K562 (cell line): ENCODE measurements around the gene TTC39C. TPM values are rescaled to one million over a fixed set of nuclear protein-coding genes. Genes with fewer than 3 reads are reported as not detected.

Experiments used
- ATAC-seq: fragments of 200-7000 bp; cut with Tn5 transposase; 3 replicates; pipeline ENCODE4 v1.9.1; 2020; ENCODE audit warnings: moderate library complexity
- BruUV-seq: library from RNA; stranded (reverse); fragments of 400-500 nt; replicated peaks from 2 replicates; lab custom pipeline; 2021; lab: Mats Ljungman, UMichigan
- CTCF ChIA-PET: fragments of 300-600 bp; formaldehyde crosslinking; extraction: SDS; loops from one replicate; lab custom pipeline; 2021; ENCODE audit warnings: low intra/inter-chr PET ratio; lab: Yijun Ruan, JAX
- POLR2A ChIA-PET: fragments of 300-600, 350-650 bp; sonication (Branson Sonifier 250); formaldehyde crosslinking; extraction: SDS; loops from one replicate; lab custom pipeline; 2021; ENCODE audit warnings: antibody characterized with exemption, inconsistent platforms; lab: Yijun Ruan, JAX
- DNase-seq, 4 experiments: peaks; one replicate each; pipeline versions ENCODE4 v3.0.0 to v3.0.0-alpha.2; 2011 to 2018; ENCODE audit warnings: low spot score in 3 of 4, mixed read lengths in 3 of 4; ENCODE audit errors: extremely low read depth in 1 of 4
- FAIRE-seq: peaks from 2 replicates; lab custom pipeline; 2011; peaks lifted over from hg19 to GRCh38; lab: Jason Lieb, UNC
- H2AFZ ChIP-seq: 2 replicates; pipeline ENCODE4 v1.6.0; 2011; ENCODE audit warnings: low read depth, low read length, control low read depth, inconsistent platforms
- H3K27ac ChIP-seq: fragments of 200-600 bp; 3 replicates; pipeline ENCODE4 v1.8.0; 2011; ENCODE audit warnings: low read depth, mild to moderate bottlenecking, control low read depth, inconsistent platforms, low read length, moderate library complexity, mixed read lengths; ENCODE audit errors: extremely low read depth
- H3K27me3 ChIP-seq, 2 experiments: fragments of 300-600 bp in 1 of 2; 2 replicates in 1 of 2; 3 replicates in 1 of 2; pipeline versions ENCODE4 v1.6.0 to v1.8.0; 2011; ENCODE audit warnings: inconsistent platforms in 2 of 2, low read length in 2 of 2, mild to moderate bottlenecking in 1 of 2, mixed read lengths in 1 of 2, moderate library complexity in 1 of 2; ENCODE audit not compliant: control insufficient read depth in 2 of 2, insufficient read depth in 2 of 2
- H3K36me3 ChIP-seq: fragments of 300-600 bp; 3 replicates; pipeline ENCODE4 v1.8.0; 2011; ENCODE audit warnings: mild to moderate bottlenecking, low read length, inconsistent platforms; ENCODE audit not compliant: control insufficient read depth, insufficient read depth
- H3K4me1 ChIP-seq, 2 experiments: fragments of 200-600 bp in 1 of 2; replicated peaks in 1 of 2; 2 replicates in 1 of 2; 3 replicates in 1 of 2; pipeline versions ENCODE4 v1.5.1 to v1.8.0; 2011; ENCODE audit warnings: inconsistent platforms in 2 of 2, low read length in 2 of 2, mild to moderate bottlenecking in 1 of 2, mixed read lengths in 1 of 2, moderate library complexity in 1 of 2; ENCODE audit not compliant: control insufficient read depth in 2 of 2, insufficient read depth in 2 of 2
- H3K4me2 ChIP-seq: 2 replicates; pipeline ENCODE4 v1.6.1; 2011; ENCODE audit warnings: low read length, control low read depth, inconsistent platforms, mixed read lengths; ENCODE audit not compliant: insufficient read depth
- H3K4me3 ChIP-seq: fragments of 200-600 bp; sonication (generic), shearing (Covaris generic); 2 replicates; pipeline ENCODE4 v1.5.1; 2016; ENCODE audit warnings: control low read depth, inconsistent platforms
- H3K79me2 ChIP-seq: fragments of 200-600 bp; 3 replicates; pipeline ENCODE4 v1.8.0; 2011; ENCODE audit warnings: low read length, inconsistent platforms; ENCODE audit not compliant: control insufficient read depth, insufficient read depth
- H3K9ac ChIP-seq, 2 experiments: 2 replicates each; pipeline versions ENCODE4 v1.6.0 to v1.6.1; 2011; ENCODE audit warnings: low read depth in 2 of 2, low read length in 2 of 2, control low read depth in 1 of 2, inconsistent platforms in 1 of 2, mild to moderate bottlenecking in 1 of 2, mixed read lengths in 1 of 2; ENCODE audit not compliant: insufficient read depth in 1 of 2
- H3K9me1 ChIP-seq: one replicate; pipeline ENCODE4 v1.6.0; 2011; ENCODE audit warnings: inconsistent platforms, mild to moderate bottlenecking, low read length, moderate library complexity; ENCODE audit not compliant: control insufficient read depth, insufficient read depth
- H3K9me3 ChIP-seq: replicated peaks from 2 replicates; pipeline ENCODE4 v1.5.1; 2011; ENCODE audit warnings: low read depth, low read length, inconsistent platforms; ENCODE audit not compliant: control insufficient read depth, insufficient read depth
- H4K20me1 ChIP-seq: replicated peaks from 2 replicates; pipeline ENCODE4 v1.6.1; 2011; ENCODE audit warnings: low read length, inconsistent platforms, mixed read lengths; ENCODE audit not compliant: control insufficient read depth, insufficient read depth
- MAFG ChIP-seq: fragments of 450-650 bp; conservative IDR thresholded peaks from 2 replicates; pipeline ENCODE4 v1.6.1; 2016; ENCODE audit warnings: missing genetic modification characterization, missing compliant biosample characterization
- MEIS2 ChIP-seq: fragments of 450-650 bp; IDR thresholded peaks from 2 replicates; pipeline ENCODE4 v1.6.1; 2014; ENCODE audit warnings: mild to moderate bottlenecking; ENCODE audit not compliant: partially characterized antibody
- PCBP2 ChIP-seq: fragments of 200-400 bp; formaldehyde crosslinking; IDR thresholded peaks from 2 replicates; pipeline ENCODE4 v1.6.1; 2018; ENCODE audit warnings: low read length, low read depth, mild to moderate bottlenecking, moderate library complexity; ENCODE audit not compliant: poor library complexity, severe bottlenecking
- ZNF224 ChIP-seq: sonication (generic); formaldehyde crosslinking; IDR thresholded peaks from 2 replicates; pipeline ENCODE4 v1.8.0; 2022; ENCODE audit warnings: mild to moderate bottlenecking, missing genetic modification reagents
- ZNF316 ChIP-seq: fragments of 450-650 bp; IDR thresholded peaks from 2 replicates; pipeline ENCODE4 v1.6.1; 2016
- WGBS: fragments of 100-300 bp; shearing (Covaris generic); methylation state at CpG from one replicate; pipeline ENCODE4 v1.1.6; 2016; ENCODE audit warnings: low coverage, mixed read lengths; ENCODE audit not compliant: insufficient coverage; ENCODE audit errors: missing lambda C conversion rate; 5-methylcytosine and 5-hydroxymethylcytosine counted together
- in situ Hi-C: fragments of 300-500 bp; cut with MboI; formaldehyde crosslinking; loops from 4 replicates; pipeline ENCODE4 v1.15.0; 2018; ENCODE audit warnings: inconsistent platforms, mixed read lengths
- intact Hi-C: fragments of 100-400 bp; cut with micrococcal nuclease; formaldehyde crosslinking; loops from 2 replicates; pipeline ENCODE4 v1.14.2; 2022
- polyA plus RNA-seq, 8 experiments: library from polyadenylated mRNA; depleted of rRNA in 4 of 8; stranded (reverse) in 5 of 8; unstranded in 3 of 8; fragments of >200 nt; fragmentation: Nextera tagmentation in 2 of 8; fragmentation: Illumina TruSeq in 1 of 8; extraction: Ambion mirVana in 2 of 8; extraction: Trizol in 1 of 8; gene quantifications; 2 replicates each; pipeline versions ENCODE4 v1.2.1 to v1.2.3, GENCODE V29; 2011 to 2014; ENCODE audit warnings: inconsistent platforms in 1 of 8, missing spikeins in 1 of 8
- total RNA-seq, 7 experiments: library from RNA; depleted of rRNA in 6 of 7; stranded (reverse); fragments of >200 nt in 6 of 7; fragmentation: Illumina TruSeq in 2 of 7; extraction: Trizol in 2 of 7; gene quantifications; 2 replicates each; pipeline versions ENCODE4 v1.2.1 to v1.2.3, GENCODE V29; 2011 to 2021; ENCODE audit warnings: low replicate concordance in 1 of 7

TTC39C gene
- total and polyA plus RNA-seq, 9 of the 15 experiments (the other 6 are each of a cell fraction or from before 2014, with no cell fraction given): 0.01 to 0.58 (median 0.18) TPM; not detected in 5

- peaks cover 0 to 5% of the 10 kb centered on the region in 2 experiments; a peak in 1 of 5 replicates for H3K4me1 ChIP-seq
- in situ Hi-C loops (no loop called here), intact Hi-C loops (no loop called here)
- no peak overlapping the region for H3K9ac ChIP-seq
- ChIA-PET CTCF (no interaction called here), POLR2A (interaction anchor here (0.7 kb wide), 1 partner anchor 169 kb away, joined by 3 read pairs; no protein-coding TSS in a partner anchor)
- no peaks in the 10 kb centered on the region for H4K20me1 ChIP-seq
- H3K9me3 ChIP-seq: no peaks in the 10 kb centered on the region
- H2AFZ ChIP-seq: no peak overlapping the region
- WGBS: 0% methylated on average over 1 of the region's 1 CpG
- no peaks in the 10 kb centered on the region for H3K36me3 ChIP-seq
- H3K9me1 ChIP-seq: no peaks in the 10 kb centered on the region
- FAIRE-seq (no peak), ATAC-seq (no peak), DNase-seq (no peak)
- no peak overlapping the region for H3K27ac ChIP-seq
- no TSS peak for BruUV-seq
- peaks cover 10 to 11% of the 10 kb centered on the region in 2 experiments; a peak in 4 of 5 replicates for H3K27me3 ChIP-seq
- no peak overlapping the region for H3K4me3 ChIP-seq
- H3K79me2 ChIP-seq: no peaks in the 10 kb centered on the region
- H3K4me2 ChIP-seq: no peak overlapping the region
- TF ChIP-seq MAFG (tag): peak; percentile 60; the same call in 1 of the 2 replicates
- no peak for TF ChIP-seq ZNF224 (CRISPR knock-in tag)
- TF ChIP-seq ZNF316: peak; percentile 24
- TF ChIP-seq, all 486 proteins: peak for 2
Measured at GRCh38 chr18:24009246-24009645, 5.3 kb upstream of the TTC39C start.

GRCh38 chr18:24009651-24010333 is 4.8 kb upstream of the TTC39C start:
- no peak overlapping the region for H3K9ac ChIP-seq
- intact Hi-C loops: loop anchor here (10.0 kb wide), 1 partner anchor 105 kb away; no protein-coding TSS in a partner anchor
- no peaks in the 10 kb centered on the region for H3K36me3 ChIP-seq
- H2AFZ ChIP-seq: no peak overlapping the region
- ChIA-PET CTCF (no interaction called here), POLR2A (no interaction called here)
- H3K79me2 ChIP-seq: no peaks in the 10 kb centered on the region
- no peak overlapping the region for H3K27ac ChIP-seq
- WGBS: under 1% methylated on average over 7 of the region's 7 CpGs
- TF ChIP-seq PCBP2 (no peak), MEIS2 (peak; percentile 16)
- H3K9me3 ChIP-seq: no peaks in the 10 kb centered on the region
- peaks cover 11 to 13% of the 10 kb centered on the region in 2 experiments; a peak in 4 of 5 replicates for H3K27me3 ChIP-seq
- no peaks in the 10 kb centered on the region for H4K20me1 ChIP-seq
- no peak overlapping the region for H3K4me2 ChIP-seq
- BruUV-seq: no TSS peak
- ATAC-seq (no peak), FAIRE-seq (no peak), DNase-seq (no peak)
- in situ Hi-C loops: no loop called here
- peaks cover 0 to 10% of the 10 kb centered on the region in 2 experiments; a peak in 2 of 5 replicates for H3K4me1 ChIP-seq
- H3K4me3 ChIP-seq: no peak overlapping the region
- no peaks in the 10 kb centered on the region for H3K9me1 ChIP-seq
